KOPT-K1 (cell line): ENCODE measurements around the gene ADORA1.

Experiments used
- H3K27ac ChIP-seq: fragments of 200-600 bp; sonication (generic); 2 replicates; pipeline ENCODE4 v1.5.1; 2016; ENCODE audit warnings: antibody characterized with exemption, mild to moderate bottlenecking, low read depth, low read length; ENCODE audit not compliant: poor library complexity, severe bottlenecking
- H3K36me3 ChIP-seq: fragments of 200-600 bp; sonication (generic); 2 replicates; pipeline ENCODE4 v1.5.1; 2017; ENCODE audit warnings: antibody characterized with exemption, mild to moderate bottlenecking, low read length, moderate library complexity; ENCODE audit not compliant: insufficient read depth
- H3K9me3 ChIP-seq: fragments of 200-600 bp; sonication (generic); 2 replicates; pipeline ENCODE4 v1.5.1; 2017; ENCODE audit warnings: antibody characterized with exemption, low read length, mild to moderate bottlenecking; ENCODE audit not compliant: insufficient read depth, poor library complexity, severe bottlenecking

Gene ADORA1

DNA sequence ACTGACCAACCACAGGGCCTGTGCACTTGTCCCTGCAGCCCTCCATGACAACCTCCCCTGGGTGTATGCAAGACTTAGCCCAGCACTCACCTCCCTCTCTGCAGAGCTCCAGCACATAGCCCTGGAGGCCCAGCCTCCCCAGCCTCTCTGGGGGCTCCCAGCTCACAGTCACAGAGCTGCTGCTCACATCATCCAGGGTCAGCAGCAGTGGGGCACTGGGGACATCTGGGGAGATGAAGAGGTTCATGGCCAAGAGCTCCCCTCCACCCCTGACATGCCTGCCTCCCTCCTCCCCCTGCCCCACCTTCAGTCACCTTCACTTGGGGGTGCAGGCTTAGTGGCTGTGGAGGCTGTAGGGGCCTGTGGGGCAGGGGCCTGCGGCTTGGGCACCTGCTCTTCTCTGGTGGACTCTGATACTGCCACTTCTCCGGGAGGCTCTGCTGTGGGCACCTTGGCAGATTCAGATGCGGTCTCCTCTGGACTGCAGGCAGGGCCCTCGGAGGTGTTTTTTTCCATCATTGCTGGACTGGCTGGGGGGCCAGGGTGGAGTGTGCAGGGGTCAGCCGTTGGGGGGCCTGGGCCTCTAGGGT, 47.8 kb downstream of the ADORA1 start, which contains the start of gene MYBPH:
Gene MYBPH, minus strand, starts transcription at position 590 of the 590 bp plus-strand sequence. Its CDS starts 71 bp downstream, at position 519.
- Histone ChIP-seq H3K27ac (no peak within 1 kb of the TSS), H3K9me3 (no peaks in the 10 kb centered on the region), H3K36me3 (no peaks in the 10 kb centered on the region)

- H3K9me3 ChIP-seq, result no peaks in the 10 kb centered on the region
- H3K36me3 ChIP-seq, result no peaks in the 10 kb centered on the region
- H3K27ac ChIP-seq, result no peak overlapping the region
Measured at GRCh38 chr1:203175827-203176241, 48.3 kb downstream of the ADORA1 start.

DNA sequence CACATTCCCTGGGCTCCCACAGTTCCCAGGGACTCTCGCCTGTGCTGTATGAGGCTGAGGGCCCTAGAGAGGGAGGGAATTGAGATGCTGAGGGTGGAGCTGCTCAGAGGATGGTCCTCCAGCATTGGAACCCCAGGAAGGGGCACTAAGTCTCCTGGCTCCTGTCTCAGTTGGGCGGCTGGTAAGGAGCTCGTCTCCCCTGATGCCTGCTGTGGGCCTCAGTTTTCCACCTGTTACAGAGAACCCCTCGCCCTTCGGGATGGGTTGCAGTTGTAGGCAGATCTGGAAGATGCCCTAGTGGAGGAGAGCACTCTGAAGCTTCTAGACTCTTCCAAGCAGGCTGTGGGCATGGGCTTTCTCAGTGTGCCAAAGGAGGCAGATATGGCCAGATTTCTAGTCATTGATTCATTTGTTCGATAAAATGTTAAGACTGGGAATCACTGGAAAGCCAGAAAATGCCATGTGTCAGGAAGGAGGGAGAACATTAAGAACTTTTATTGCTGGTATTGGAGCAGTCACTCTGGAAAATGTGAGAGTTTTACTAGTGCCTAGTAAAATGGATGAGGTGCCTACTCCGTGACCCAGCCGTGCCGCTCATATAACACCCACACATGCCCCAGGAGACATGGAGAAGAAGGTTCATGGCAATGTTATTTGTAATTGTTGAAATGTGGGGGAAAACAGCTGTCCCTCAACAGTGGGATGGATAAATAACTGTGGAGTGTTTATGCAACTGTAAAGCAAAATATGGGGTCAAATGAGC, 48.9 kb downstream of the ADORA1 start:
- Histone ChIP-seq H3K27ac (no peak overlapping the region), H3K9me3 (no peaks in the 10 kb centered on the region), H3K36me3 (no peaks in the 10 kb centered on the region)

DNA sequence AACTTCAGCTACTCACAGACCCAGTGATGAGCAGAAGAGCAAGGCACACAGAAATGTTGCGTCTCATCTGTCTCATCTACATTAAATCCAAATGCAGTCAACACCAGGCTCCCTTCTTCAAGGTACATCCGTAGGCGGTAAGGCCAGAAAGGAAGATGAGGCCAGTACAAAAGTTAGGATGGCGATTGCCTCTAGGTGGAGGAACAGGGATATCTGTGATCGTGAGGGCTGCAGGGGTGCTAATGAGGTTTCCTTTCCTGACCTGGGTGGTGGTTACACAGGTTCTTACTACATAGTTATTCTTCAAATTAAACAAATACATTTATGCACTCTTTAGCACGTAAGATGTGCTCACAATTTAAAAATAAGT, 49.5 kb downstream of the ADORA1 start:
- H3K36me3 ChIP-seq, result no peaks in the 10 kb centered on the region
- H3K9me3 ChIP-seq, result no peaks in the 10 kb centered on the region
- no peak overlapping the region for H3K27ac ChIP-seq

DNA sequence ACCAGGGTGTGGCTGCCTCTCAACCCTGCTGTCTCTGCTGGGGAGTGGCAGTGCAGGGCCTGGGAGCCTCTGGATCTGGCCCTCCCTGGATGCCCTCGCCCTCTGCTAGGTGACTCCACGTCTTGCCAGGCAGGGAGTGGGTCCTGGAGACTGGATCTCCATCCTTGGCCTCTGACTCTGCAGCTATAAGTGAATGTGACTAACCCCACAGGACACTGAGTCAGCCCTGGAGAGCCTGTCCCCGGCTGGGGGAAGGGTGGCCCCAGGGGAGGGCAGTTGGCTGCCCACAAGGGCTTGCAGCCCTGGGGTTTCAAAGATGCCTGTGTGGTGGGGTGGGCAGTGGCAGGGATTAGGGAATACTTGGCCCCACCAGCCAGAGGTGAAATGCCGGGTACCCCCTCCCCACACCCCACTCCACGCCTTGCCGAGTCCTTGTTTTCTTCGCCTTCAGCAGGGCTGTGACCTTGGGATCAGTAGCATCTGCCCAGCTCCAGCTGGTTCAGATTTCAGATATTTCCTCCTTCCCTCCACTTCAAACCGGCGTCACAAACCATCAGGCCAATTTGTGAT, 50.0 kb downstream of the ADORA1 start:
- Histone ChIP-seq H3K9me3 (no peaks in the 10 kb centered on the region), H3K27ac (no peak overlapping the region), H3K36me3 (no peaks in the 10 kb centered on the region)

DNA sequence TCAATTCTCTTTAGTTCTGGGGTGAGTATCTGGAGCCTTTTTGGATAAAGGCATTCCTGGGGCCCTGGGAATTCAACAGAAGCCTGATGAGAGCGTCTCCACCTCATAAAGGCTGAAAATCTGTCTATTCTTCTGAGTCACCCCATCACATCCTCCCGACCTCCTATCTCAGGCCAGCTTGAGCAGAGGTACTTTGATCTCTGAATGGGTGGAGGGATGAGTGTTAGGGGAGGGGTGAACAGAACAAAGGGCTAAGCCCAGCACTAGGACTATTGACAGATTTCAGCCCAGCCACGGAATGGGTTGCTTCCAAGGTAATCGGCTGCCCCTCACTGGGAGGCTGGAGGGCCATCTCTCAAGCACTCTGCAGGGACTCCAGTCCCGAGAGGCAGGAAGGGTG, 50.6 kb downstream of the ADORA1 start:
- Histone ChIP-seq H3K9me3 (no peaks in the 10 kb centered on the region), H3K36me3 (no peaks in the 10 kb centered on the region), H3K27ac (no peak overlapping the region)

DNA sequence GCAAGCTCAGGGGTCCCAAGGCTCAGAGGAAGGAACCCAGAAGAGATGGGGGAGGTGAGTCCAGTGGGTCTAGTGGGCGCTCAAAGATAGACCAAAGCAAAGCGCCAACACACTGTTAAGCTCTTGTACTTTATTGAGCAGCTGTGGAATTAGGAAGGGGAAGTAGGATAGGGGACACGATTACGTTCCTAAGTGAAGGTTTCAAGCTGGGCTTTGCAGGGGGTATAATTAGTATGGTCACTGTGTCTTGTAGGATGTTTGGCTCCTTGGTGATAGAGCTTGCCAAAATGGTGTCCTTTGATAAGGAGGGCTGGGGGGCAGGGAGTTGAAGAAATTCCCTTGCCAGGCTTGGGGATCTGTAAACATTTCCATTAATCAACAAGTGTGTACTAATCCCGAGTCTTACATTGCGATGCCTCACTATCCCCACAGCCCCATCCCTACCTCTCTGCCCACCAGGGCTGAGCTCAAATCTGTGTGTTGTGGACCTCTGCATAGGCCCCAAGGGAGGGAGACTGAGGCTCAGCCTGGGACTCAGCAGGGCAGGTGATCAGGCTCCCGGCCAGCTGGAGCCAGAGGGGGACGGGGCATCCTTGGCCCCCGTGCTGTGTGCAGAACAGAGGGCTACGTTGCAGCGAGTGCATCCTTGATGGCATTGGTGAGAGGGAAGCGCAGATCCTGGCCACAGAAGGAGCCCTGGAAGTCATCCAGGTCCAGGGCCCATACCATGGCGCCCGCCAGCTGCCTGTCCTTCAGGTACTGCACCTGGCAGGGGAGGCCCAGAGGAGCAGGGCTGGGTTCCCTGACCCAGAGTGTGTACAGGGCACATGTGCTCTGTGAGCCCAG, 51.5 kb downstream of the ADORA1 start:
- Histone ChIP-seq H3K9me3 (no peaks in the 10 kb centered on the region), H3K27ac (no peak overlapping the region), H3K36me3 (no peaks in the 10 kb centered on the region)

DNA sequence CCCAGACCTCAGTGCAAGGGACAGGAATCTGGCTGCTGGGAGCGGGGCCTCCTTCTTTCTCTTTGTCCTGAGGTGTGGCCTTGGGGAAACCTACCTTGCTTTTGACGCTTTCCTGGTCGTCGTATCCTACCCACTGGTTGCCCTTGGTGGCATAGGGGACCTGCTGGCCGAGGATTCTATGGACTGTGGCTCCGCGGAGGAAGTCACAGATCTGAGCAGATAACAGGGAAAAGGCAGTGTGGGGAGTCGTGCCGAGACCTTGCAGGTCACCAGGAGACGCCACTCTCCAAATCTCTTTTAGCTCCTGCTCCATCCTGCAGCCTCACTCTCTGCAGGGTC, 52.1 kb downstream of the ADORA1 start:
- Histone ChIP-seq H3K27ac (no peak overlapping the region), H3K9me3 (no peaks in the 10 kb centered on the region), H3K36me3 (no peaks in the 10 kb centered on the region)

DNA sequence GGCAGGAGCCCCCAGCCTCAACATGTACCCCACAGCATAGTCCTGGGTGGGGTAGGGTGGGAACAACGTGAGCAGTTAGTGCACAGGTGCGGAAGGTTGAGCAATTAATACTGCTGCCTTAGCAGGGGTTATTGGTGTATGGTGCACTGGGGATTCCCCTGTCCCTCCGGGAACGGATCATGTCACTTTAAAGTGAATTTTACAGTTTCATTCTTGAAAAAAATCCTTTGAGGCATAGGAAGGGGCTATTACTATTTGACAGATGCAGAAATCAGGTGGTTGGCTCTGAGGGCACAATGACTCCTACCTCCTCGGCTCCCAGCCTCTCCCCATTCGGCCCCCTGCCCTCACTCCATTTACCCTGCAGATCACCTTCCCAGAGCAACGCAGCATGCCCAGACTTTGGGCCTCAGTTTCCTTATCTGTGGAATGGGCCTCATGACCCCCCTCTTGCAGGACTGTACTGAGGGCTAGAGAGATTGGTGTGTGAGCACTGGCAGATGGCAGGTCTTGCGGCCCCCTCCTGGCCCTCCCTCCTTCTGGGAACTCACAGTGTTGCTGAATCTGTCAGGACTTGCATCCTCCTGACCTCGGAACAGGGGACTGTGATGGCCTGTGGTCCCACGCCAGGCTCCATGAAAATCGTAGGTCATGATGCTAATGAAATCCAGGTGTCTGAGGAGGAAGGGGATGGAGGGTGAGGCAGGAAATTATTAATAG, 53.2 kb downstream of the ADORA1 start:
- Histone ChIP-seq H3K36me3 (no peaks in the 10 kb centered on the region), H3K9me3 (no peaks in the 10 kb centered on the region), H3K27ac (no peak overlapping the region)

GRCh38 chr1:203181586-203182386, 54.3 kb downstream of the ADORA1 start:
- Histone ChIP-seq H3K27ac (no peak overlapping the region), H3K36me3 (no peaks in the 10 kb centered on the region), H3K9me3 (no peaks in the 10 kb centered on the region)

DNA sequence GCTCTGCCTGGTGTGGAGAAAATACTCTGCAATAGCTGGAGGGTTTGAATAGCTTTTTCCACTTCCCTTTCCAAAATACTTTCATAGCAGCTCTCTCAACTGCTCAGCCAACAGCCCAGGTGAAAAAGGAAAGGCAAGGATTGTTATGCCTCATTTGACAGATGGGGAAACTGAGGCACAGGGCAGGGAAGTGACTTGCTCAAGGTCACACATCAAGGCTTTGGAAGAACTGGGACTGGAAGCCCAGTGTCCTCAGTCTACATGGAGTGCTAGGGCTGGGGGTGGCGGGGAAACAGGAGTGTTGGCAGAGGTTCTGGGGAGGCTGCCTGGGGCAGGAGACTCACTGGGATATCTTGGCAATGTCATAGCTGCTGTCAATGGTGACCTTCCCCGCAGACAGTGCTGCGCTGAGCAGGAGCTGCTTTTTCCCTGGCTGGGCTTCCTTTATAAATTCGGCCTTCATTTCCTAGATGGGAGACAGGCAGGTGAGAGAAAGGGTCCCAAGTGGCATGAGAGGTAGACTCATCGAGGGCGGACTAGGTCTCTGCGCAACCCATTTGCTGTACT, 54.9 kb downstream of the ADORA1 start:
- Histone ChIP-seq H3K36me3 (no peaks in the 10 kb centered on the region), H3K27ac (no peak overlapping the region), H3K9me3 (no peaks in the 10 kb centered on the region)

DNA sequence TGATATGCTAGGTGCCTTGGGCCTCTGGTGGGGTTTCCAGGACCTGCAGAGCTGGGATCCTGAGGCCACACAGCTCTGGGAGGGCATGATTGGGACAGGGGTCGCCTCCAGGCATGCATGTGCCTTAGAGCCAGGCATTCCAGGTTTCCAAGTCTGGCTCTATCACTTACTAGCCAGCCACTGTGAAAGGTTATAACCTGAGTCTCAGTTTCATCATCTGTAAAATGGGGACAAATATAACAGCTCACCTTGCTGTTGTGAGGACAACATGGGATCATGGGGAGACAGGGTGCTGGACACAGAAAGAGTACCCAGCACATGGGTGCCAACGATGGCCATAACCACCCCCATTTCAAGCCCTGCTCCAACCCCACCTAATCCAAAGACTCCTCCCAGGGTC, 56.3 kb downstream of the ADORA1 start:
- H3K36me3 ChIP-seq, result no peaks in the 10 kb centered on the region
- H3K9me3 ChIP-seq, result no peaks in the 10 kb centered on the region
- H3K27ac ChIP-seq, result no peak overlapping the region

GRCh38 chr1:203184467-203184866, 56.9 kb downstream of the ADORA1 start:
- Histone ChIP-seq H3K9me3 (no peaks in the 10 kb centered on the region), H3K27ac (no peak overlapping the region), H3K36me3 (no peaks in the 10 kb centered on the region)

- H3K36me3 ChIP-seq, result no peaks in the 10 kb centered on the region
Measured at GRCh38 chr1:203185061-203185461, 57.5 kb downstream of the ADORA1 start.

More at GRCh38 chr1:203185061-203185461, 57.5 kb downstream of the ADORA1 start:
- Histone ChIP-seq H3K9me3 (no peaks in the 10 kb centered on the region), H3K27ac (no peak overlapping the region)
